MM.1S (cell line): ENCODE results near the gene CNPY2.

Experiments used
- EZH2 ChIP-seq: fragments of 300-600 bp; sonication (generic); optimal IDR thresholded peaks from 2 replicates; pipeline ENCODE3; 2017; ENCODE audit warnings: low read depth, mild to moderate bottlenecking, antibody characterized with exemption, low read length, mixed read lengths
- TF ChIP-seq, protein P1 (sequence below): fragments of 300-600 bp; sonication (generic); IDR thresholded peaks from 2 replicates; pipeline ENCODE4 v1.5.1; 2016; ENCODE audit warnings: antibody characterized with exemption, low read length, mixed read lengths

DNA sequence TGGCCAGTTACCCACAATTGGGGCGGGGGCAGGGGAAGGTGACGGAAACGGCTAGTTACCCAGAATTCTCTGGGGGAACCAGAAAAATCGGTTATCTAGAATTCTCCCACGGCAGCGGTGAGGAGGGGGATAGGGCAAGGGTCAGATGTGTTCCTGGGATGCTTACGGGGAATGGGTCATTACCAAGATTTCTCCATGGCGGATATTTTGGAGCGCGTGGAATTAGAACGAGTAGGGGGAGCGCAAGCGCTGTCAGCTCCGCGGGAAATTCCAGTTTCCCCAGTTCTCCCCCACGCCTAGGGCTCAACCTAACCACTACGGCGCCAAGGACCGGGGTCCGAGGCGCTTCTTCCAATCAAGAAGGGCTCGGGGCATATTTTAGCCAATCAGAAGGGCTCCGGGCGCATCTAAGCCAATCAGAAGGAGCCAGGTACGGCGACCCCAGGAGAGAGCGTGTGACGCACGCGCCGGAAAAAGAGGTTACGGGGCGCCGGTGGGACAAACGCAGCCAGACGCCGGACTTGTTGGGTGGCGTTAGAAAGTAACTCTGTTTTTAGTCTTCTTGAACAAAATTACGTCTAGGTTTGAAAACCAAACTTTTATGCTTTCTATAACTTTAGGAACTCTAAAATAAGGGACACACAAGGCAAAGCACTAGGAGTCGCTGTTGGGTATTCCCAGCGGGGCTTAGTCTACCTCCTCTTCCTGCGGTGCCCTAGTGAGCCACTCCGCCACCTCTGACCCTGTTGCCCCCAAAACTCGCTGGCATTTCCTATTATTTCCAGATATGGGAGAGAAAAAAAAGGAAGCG lies 18.1 kb upstream of the CNPY2 start, which contains the start of gene PAN2:
- TF ChIP-seq, protein P1, sequence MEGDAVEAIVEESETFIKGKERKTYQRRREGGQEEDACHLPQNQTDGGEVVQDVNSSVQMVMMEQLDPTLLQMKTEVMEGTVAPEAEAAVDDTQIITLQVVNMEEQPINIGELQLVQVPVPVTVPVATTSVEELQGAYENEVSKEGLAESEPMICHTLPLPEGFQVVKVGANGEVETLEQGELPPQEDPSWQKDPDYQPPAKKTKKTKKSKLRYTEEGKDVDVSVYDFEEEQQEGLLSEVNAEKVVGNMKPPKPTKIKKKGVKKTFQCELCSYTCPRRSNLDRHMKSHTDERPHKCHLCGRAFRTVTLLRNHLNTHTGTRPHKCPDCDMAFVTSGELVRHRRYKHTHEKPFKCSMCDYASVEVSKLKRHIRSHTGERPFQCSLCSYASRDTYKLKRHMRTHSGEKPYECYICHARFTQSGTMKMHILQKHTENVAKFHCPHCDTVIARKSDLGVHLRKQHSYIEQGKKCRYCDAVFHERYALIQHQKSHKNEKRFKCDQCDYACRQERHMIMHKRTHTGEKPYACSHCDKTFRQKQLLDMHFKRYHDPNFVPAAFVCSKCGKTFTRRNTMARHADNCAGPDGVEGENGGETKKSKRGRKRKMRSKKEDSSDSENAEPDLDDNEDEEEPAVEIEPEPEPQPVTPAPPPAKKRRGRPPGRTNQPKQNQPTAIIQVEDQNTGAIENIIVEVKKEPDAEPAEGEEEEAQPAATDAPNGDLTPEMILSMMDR, result peak; percentile 57
- TF ChIP-seq EZH2, result no peak
